MM.1S (cell line): Measurements from ENCODE around the gene PAX6.

Source experiments
- DNase-seq: peaks from one replicate; pipeline ENCODE4 v3.0.0-alpha.2; 2015
- H2AFZ ChIP-seq: fragments of 300-600 bp; sonication (generic); 2 replicates; pipeline ENCODE4 v1.6.0; 2016; ENCODE audit warnings: antibody characterized with exemption, low read length
- H3F3A ChIP-seq: fragments of 300-600 bp; sonication (generic); 2 replicates; pipeline ENCODE4 v1.6.1; 2016; ENCODE audit warnings: mild to moderate bottlenecking, antibody characterized with exemption, low read length, moderate library complexity, mixed read lengths; ENCODE audit not compliant: insufficient read depth
- H3K27ac ChIP-seq: fragments of 300-600 bp; sonication (generic); 2 replicates; pipeline ENCODE4 v1.5.1; 2016; ENCODE audit warnings: mild to moderate bottlenecking, low read length
- H3K27me3 ChIP-seq: fragments of 300-600 bp; sonication (generic); replicated peaks from 2 replicates; pipeline ENCODE4 v1.6.0; 2016; ENCODE audit warnings: low read length; ENCODE audit not compliant: insufficient read depth
- H3K36me3 ChIP-seq: fragments of 300-600 bp; sonication (generic); replicated peaks from 2 replicates; pipeline ENCODE4 v1.6.1; 2016; ENCODE audit warnings: mild to moderate bottlenecking, low read length, mixed read lengths; ENCODE audit not compliant: insufficient read depth
- H3K4me1 ChIP-seq: fragments of 300-600 bp; sonication (generic); 2 replicates; pipeline ENCODE4 v1.6.1; 2016; ENCODE audit warnings: low read length, mixed read lengths
- H3K4me2 ChIP-seq: fragments of 300-600 bp; sonication (generic); 2 replicates; pipeline ENCODE4 v1.6.0; 2016; ENCODE audit warnings: low read depth, low read length
- H3K4me3 ChIP-seq: fragments of 300-600 bp; sonication (generic); 2 replicates; pipeline ENCODE4 v1.5.1; 2016; ENCODE audit warnings: low read length, mixed read lengths
- H3K79me2 ChIP-seq: fragments of 300-600 bp; sonication (generic); 2 replicates; pipeline ENCODE4 v1.6.1; 2016; ENCODE audit warnings: mixed run types, low read length, mixed read lengths
- H3K9ac ChIP-seq: fragments of 300-600 bp; sonication (generic); 2 replicates; pipeline ENCODE4 v1.6.1; 2016; ENCODE audit warnings: low read length, mixed read lengths
- H3K9me2 ChIP-seq: fragments of 300-600 bp; sonication (generic); replicated peaks from 2 replicates; pipeline ENCODE4 v1.6.1; 2016; ENCODE audit warnings: mild to moderate bottlenecking, low read length, mixed read lengths; ENCODE audit not compliant: insufficient read depth
- H3K9me3 ChIP-seq: fragments of 300-600 bp; sonication (generic); replicated peaks from 2 replicates; pipeline ENCODE4 v1.6.1; 2016; ENCODE audit warnings: mild to moderate bottlenecking, low read length, mixed read lengths; ENCODE audit not compliant: insufficient read depth
- H4K20me1 ChIP-seq: fragments of 300-600 bp; sonication (generic); 2 replicates; pipeline ENCODE4 v1.6.1; 2016; ENCODE audit warnings: mild to moderate bottlenecking, low read length, moderate library complexity, mixed read lengths; ENCODE audit not compliant: insufficient read depth
- EZH2 ChIP-seq: fragments of 300-600 bp; sonication (generic); optimal IDR thresholded peaks from 2 replicates; pipeline ENCODE3; 2017; ENCODE audit warnings: low read depth, mild to moderate bottlenecking, antibody characterized with exemption, low read length, mixed read lengths
- EZH2phosphoT487 ChIP-seq: fragments of 300-600 bp; sonication (generic); IDR thresholded peaks from 2 replicates; pipeline ENCODE4 v1.6.1; 2018; ENCODE audit warnings: antibody characterized with exemption, low read length
- TF ChIP-seq, protein P1 (sequence below): fragments of 300-600 bp; sonication (generic); IDR thresholded peaks from 2 replicates; pipeline ENCODE4 v1.5.1; 2016; ENCODE audit warnings: antibody characterized with exemption, low read length, mixed read lengths

The PAX6 gene

DNA sequence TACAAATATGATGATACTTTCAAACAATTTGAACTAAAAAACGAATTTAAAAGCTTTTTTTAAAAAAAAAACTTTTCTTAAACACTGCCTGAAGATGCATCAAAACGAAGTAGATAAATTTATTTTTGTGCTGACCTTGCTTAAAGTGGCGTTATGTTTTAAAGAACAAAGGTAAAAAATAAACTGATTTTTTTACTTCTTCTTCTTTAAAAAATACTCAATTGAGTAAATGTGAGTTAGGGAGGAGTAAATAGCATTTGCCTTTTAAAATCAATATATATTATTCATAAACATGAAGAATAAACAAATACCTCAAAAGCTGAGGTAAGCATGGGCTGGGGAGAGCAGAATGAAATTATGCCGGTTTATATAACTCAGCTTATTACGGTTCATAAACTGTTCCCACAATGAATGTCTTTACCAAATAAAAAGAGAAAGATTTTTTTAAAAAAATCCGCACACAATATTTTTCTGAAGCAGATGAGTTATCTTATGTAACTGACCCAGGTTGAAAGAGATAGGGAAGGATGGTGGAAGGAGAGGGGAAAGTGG is 9.0 kb downstream of the PAX6 start:
- H3K36me3 ChIP-seq = no peaks in the 10 kb centered on the region
- no peak overlapping the region for H3K4me3 ChIP-seq
- no peaks in the 10 kb centered on the region for H3F3A ChIP-seq

DNA sequence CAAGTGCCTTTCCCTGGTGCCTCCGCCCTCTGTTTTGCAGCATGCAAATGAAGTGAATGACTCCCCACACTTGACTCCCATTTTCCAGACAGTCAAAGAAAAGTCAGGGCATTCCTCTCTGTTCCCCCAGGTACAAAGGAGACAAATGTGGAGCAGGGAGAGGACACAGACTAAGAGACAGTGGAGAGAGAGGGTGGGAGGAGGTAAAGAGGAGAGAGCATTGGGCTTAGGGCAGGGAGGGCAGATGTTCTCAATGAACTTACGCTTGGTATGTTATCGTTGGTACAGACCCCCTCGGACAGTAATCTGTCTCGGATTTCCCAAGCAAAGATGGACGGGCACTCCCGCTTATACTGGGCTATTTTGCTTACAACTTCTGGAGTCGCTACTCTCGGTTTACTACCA is 9.8 kb downstream of the PAX6 start:
- no peaks in the 10 kb centered on the region for H3K9me3 ChIP-seq
- H3K9ac ChIP-seq = no peak overlapping the region
- H3K27me3 ChIP-seq = peaks cover 13% of the 10 kb centered on the region; the same call in 1 of the 2 replicates
- no peak overlapping the region for H3K4me3 ChIP-seq
- DNase-seq = no peak
- no peaks in the 10 kb centered on the region for H3K9me2 ChIP-seq
- no peaks in the 10 kb centered on the region for H3K79me2 ChIP-seq
- no peak overlapping the region for H2AFZ ChIP-seq
- no peaks in the 10 kb centered on the region for H3K4me1 ChIP-seq
- no peaks in the 10 kb centered on the region for H4K20me1 ChIP-seq
- TF ChIP-seq EZH2phosphoT487 = no peak
- no peak for TF ChIP-seq EZH2
- TF ChIP-seq, protein P1, sequence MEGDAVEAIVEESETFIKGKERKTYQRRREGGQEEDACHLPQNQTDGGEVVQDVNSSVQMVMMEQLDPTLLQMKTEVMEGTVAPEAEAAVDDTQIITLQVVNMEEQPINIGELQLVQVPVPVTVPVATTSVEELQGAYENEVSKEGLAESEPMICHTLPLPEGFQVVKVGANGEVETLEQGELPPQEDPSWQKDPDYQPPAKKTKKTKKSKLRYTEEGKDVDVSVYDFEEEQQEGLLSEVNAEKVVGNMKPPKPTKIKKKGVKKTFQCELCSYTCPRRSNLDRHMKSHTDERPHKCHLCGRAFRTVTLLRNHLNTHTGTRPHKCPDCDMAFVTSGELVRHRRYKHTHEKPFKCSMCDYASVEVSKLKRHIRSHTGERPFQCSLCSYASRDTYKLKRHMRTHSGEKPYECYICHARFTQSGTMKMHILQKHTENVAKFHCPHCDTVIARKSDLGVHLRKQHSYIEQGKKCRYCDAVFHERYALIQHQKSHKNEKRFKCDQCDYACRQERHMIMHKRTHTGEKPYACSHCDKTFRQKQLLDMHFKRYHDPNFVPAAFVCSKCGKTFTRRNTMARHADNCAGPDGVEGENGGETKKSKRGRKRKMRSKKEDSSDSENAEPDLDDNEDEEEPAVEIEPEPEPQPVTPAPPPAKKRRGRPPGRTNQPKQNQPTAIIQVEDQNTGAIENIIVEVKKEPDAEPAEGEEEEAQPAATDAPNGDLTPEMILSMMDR = no peak
- no peak overlapping the region for H3K27ac ChIP-seq
- no peaks in the 10 kb centered on the region for H3F3A ChIP-seq
- H3K36me3 ChIP-seq = no peaks in the 10 kb centered on the region
- H3K4me2 ChIP-seq = no peak overlapping the region

More for the DNA sequence above, 9.0 kb downstream of the PAX6 start:
- DNase-seq = no peak
- Histone ChIP-seq H3K27me3 (peaks cover 21% of the 10 kb centered on the region; the same call in 1 of the 2 replicates), H3K79me2 (no peaks in the 10 kb centered on the region), H3K9ac (no peak overlapping the region), H2AFZ (no peak overlapping the region), H3K27ac (no peak overlapping the region), H3K4me2 (no peak overlapping the region), H3K9me2 (no peaks in the 10 kb centered on the region), H4K20me1 (no peaks in the 10 kb centered on the region), H3K9me3 (no peaks in the 10 kb centered on the region), H3K4me1 (no peaks in the 10 kb centered on the region)
- TF ChIP-seq, protein P1 = no peak
- TF ChIP-seq EZH2 (no peak), EZH2phosphoT487 (no peak)

DNA sequence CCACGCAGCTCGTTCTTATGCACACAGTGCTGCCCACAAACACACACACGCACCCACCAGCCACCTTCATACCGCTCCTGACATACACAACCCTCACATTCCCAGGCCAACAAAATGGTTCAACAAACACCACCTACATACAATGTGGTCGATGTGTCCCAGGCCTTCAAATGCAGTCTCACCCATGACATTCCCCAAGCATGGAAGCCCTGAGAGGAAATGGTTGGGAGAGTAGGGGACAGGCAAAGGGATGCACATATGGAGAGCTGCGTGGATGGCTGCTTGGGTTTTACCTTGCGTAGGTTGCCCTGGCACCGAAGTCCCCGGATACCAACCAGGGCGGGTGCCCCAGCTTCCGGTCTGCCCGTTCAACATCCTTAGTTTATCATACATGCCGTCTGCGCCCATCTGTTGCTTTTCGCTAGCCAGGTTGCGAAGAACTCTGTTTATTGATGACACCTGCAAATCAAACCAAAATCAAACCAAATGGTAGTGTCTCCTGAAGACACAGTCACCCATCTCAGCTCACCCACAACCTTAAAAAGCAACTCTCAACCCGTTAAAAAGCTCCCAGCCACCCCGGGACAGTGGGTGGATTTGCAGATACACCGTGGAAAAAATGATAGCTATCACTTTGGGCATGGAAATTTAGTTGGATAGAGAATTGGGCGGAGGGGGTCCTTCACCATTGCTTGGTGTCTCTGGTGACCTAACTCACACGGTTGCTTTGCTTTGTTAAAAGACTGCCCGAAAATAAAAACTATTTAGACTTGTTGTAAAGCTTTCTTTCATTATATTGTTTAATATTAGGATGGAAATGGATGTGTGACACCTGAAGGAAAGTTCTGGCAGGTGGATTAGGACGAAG is 10.5 kb downstream of the PAX6 start:
- Histone ChIP-seq H3K9me3 (no peaks in the 10 kb centered on the region), H3K4me3 (no peak overlapping the region), H4K20me1 (no peaks in the 10 kb centered on the region), H3K9ac (no peak overlapping the region), H3K9me2 (no peaks in the 10 kb centered on the region), H3K4me1 (no peaks in the 10 kb centered on the region), H3F3A (no peaks in the 10 kb centered on the region), H3K4me2 (no peak overlapping the region), H3K36me3 (no peaks in the 10 kb centered on the region), H3K79me2 (no peaks in the 10 kb centered on the region), H3K27me3 (peaks cover 12% of the 10 kb centered on the region; the same call in 1 of the 2 replicates), H3K27ac (no peak overlapping the region), H2AFZ (no peak overlapping the region)
- DNase-seq = no peak
- TF ChIP-seq, protein P1 = no peak
- TF ChIP-seq EZH2phosphoT487 (no peak), EZH2 (no peak)
